Fibroblast of the aortic adventitia (primary cell): ENCODE results near the gene SDCBP2. TPM values are rescaled to one million over a fixed set of nuclear protein-coding genes. Genes with fewer than 3 reads are reported as not detected.
A peak's percentile ranks its signal among the peaks of the same experiment; 100 is the strongest.

Experiments used
- DNase-seq: peaks from one replicate; pipeline ENCODE4 v3.0.0-alpha.2; 2010; ENCODE audit warnings: low read depth
- H3K4me3 ChIP-seq: 2 replicates; pipeline ENCODE4 v1.5.1; 2011; ENCODE audit warnings: low read depth, mild to moderate bottlenecking, control low read depth, low read length, moderate library complexity
- CTCF ChIP-seq: IDR thresholded peaks from 2 replicates; pipeline ENCODE4 v1.5.1; 2011; ENCODE audit warnings: mild to moderate bottlenecking, low read length, control low read depth, inconsistent platforms; ENCODE audit not compliant: insufficient read depth
- total RNA-seq: library from RNA; depleted of rRNA; stranded (reverse); fragments of >200 nt; gene quantifications from 2 replicates; pipeline ENCODE4 v1.2.3, GENCODE V29; 2012; ENCODE audit warnings: low replicate concordance

Gene SDCBP2
- total RNA-seq, 1 donor, result 1.4 TPM

GRCh38 chr20:1320016-1320415 lies 8.9 kb downstream of the SDCBP2 start:
- no peak for TF ChIP-seq CTCF
- no peak for DNase-seq

GRCh38 chr20:1319462-1319861 lies 9.5 kb downstream of the SDCBP2 start:
- H3K4me3 ChIP-seq, result no peak overlapping the region
- TF ChIP-seq CTCF, result no peak
- no peak for DNase-seq

More at GRCh38 chr20:1320016-1320415, 8.9 kb downstream of the SDCBP2 start:
- H3K4me3 ChIP-seq, result no peak overlapping the region

DNA sequence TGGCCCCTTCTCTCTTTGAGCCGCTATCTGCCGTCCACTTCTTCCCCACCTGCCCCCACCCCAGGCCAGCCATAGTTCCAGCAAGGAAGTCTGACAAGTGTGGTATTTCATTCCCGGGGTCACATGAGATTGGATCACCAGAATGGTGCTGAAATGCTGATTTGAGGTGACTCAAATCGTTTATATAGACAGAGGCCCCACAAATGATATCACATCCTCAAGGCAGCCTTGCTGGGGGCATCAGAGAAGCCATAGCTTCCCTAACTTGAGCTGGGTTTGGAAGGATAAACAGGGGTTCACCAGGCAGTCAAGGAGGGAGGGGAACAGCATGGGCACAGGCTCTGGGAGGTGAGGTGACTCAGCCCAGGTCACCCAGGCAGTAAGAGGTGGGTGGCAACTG lies 9.9 kb downstream of the SDCBP2 start:
- no peak overlapping the region for H3K4me3 ChIP-seq
- no peak for TF ChIP-seq CTCF
- no peak for DNase-seq

DNA sequence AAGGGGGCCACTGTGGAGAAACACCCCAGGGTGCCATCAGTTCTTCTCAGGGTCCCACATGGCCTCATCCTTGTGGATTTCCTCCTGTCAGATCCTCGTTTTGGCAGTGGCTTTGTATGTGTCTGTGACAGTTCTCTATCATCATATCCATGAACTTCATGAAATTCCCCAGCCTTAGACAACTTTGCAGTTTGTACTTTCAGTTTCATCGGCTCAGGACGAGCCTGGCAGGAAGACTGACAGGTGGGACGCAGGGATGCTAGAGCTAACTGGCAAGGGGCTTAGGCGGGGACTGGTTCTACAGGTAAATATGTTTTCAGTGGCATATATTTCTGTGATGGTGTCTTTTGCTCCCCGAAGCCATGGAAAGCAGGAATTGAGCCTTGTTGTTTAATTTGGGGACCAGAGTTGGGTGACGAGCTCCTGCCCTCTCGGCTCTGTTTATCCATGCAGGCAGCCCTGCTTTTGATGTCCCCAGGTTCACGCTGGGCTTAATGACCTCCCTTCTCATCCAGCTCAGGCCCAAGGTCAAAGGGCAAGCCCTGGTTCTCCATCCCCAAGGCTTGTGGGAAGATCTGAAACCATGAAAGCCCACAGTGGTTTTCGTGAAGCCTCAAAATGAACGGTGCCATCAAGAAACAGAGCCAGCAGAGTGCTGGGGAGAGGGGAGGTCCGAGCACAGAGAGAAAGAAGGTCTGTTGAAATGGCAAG lies 11.2 kb downstream of the SDCBP2 start:
- no peak for TF ChIP-seq CTCF
- no peak overlapping the region for H3K4me3 ChIP-seq
- DNase-seq, result no peak

GRCh38 chr20:1315804-1316203 lies 13.1 kb downstream of the SDCBP2 start:
- TF ChIP-seq CTCF, result no peak
- no peak overlapping the region for H3K4me3 ChIP-seq
- no peak for DNase-seq

GRCh38 chr20:1313236-1313964 lies 15.5 kb downstream of the SDCBP2 start:
- DNase-seq, result peak; percentile 85
- peak overlapping the region; percentile 49 for H3K4me3 ChIP-seq
- peak; percentile 94 for TF ChIP-seq CTCF
